Esophagus squamous epithelium (tissue), 5 donors: ENCODE measurements around the gene ZNF750. TPM values are rescaled to one million over a fixed set of nuclear protein-coding genes. Genes with fewer than 3 reads are reported as not detected.

Experiments
- DNase-seq: peaks from one replicate; lab custom pipeline; 2025; lab: John Stamatoyannopoulos, UW
- H3K27ac ChIP-seq, 4 donors: fragments of 200-600 bp; sonication (generic); one replicate each; pipeline ENCODE4 v1.5.1; 2016 to 2019; ENCODE audit warnings: mild to moderate bottlenecking in 1 of 4
- H3K27me3 ChIP-seq, 4 donors: fragments of 200-600 bp; sonication (generic); 1 replicate in 3 of 4; 2 replicates in 1 of 4; pipeline versions ENCODE4 v1.5.1 to v1.6.0; 2017 to 2021; ENCODE audit warnings: antibody characterized with exemption in 1 of 4
- H3K36me3 ChIP-seq, 3 donors: fragments of 200-600 bp; sonication (generic); one replicate each; pipeline ENCODE4 v1.5.1; 2016 to 2019
- H3K4me1 ChIP-seq, 3 donors: fragments of 200-600 bp; sonication (generic); one replicate each; pipeline ENCODE4 v1.5.1; 2017 to 2019
- H3K4me3 ChIP-seq, 4 donors: fragments of 200-600 bp; sonication (generic); 1 replicate in 3 of 4; 2 replicates in 1 of 4; pipeline ENCODE4 v1.5.1; 2016 to 2019; ENCODE audit warnings: mild to moderate bottlenecking in 2 of 4, moderate library complexity in 1 of 4
- H3K9me3 ChIP-seq, 3 donors: fragments of 200-600 bp; sonication (generic); one replicate each; pipeline ENCODE4 v1.5.1; 2016 to 2019
- POLR2A ChIP-seq, 4 donors: fragments of 450-650 bp; IDR thresholded peaks; one replicate each; pipeline ENCODE4 v1.6.1; 2017; ENCODE audit warnings: antibody characterized with exemption in 4 of 4, mild to moderate bottlenecking in 4 of 4, moderate library complexity in 3 of 4
- WGBS, 2 donors: methylation state at CpG; one replicate each; pipeline ENCODE4 v1.1.5; 2018; 5-methylcytosine and 5-hydroxymethylcytosine counted together
- intact Hi-C: fragments of 100-400 bp; cut with DNase I; formaldehyde crosslinking; loops from one replicate; pipeline ENCODE4 v1.15.0; 2022
- total RNA-seq, 4 donors: library from RNA; depleted of rRNA; stranded (reverse); fragments of >200 nt; gene quantifications; one replicate each; pipeline ENCODE4 v1.1.0, GENCODE V29; 2016
- TF ChIP-seq, protein P1 (sequence below), 6 experiments: fragments of 450-650 bp in 4 of 6; fragments of 200-600 bp in 2 of 6; sonication (generic) in 2 of 6; IDR thresholded peaks; one replicate each; pipeline ENCODE4 v1.5.1; 2016 to 2019; ENCODE audit warnings: antibody characterized with exemption in 6 of 6, mild to moderate bottlenecking in 4 of 6, moderate library complexity in 4 of 6
- donor health status: DM: yes; HTN: yes; CAD: no.

ZNF750 gene
- total RNA-seq, 4 donors from 2014 or later: 55.4 to 253 (median 96.8) TPM

DNA sequence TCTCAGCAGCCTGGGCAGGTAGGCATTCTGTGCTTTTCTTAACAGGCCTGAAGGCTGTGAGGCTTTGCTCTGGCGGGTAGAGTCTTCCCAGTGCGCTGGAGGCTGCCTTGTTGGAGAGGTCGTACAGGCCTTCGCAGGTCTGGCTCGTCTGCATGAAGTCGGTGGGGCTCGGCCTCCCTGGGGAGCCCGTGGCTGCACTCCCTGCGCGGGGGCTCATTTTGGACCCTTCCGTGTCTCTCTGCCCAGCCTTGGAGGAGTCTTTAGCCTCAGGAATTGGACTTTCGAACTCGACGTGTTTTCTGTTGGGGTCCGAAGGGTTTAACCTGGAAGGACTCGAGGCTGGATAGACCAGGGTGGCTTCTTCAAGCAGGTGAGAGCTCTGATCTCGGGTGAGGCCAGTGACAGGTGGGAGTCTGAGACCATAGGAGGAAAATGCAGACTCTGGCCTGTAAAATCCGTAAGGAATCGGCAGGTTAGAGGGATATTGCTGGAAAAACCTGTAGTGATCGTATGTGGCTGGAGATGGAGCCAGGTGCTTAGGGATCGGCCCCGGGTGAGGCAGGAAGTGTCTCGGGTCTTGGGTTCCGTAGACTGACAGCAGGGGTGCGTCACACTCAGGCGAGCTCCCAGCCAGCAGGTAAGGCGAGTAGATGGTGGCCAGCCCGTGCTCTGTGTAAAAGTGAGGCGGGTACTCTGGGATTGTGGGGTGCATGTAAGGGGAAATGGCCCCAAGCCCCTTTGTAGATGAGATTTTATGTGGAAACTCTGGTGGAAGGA lies 8.6 kb downstream of the ZNF750 start:
- H3K27ac ChIP-seq: peak overlapping the region in 3 of 4 donors; percentile 27 to 93 (median 89)
- H3K4me1 ChIP-seq: peaks cover under 1 to 50% (median 7%) of the 10 kb centered on the region in 3 donors
- DNase-seq: no peak
- H3K27me3 ChIP-seq: no peaks in the 10 kb centered on the region
- H3K4me3 ChIP-seq: no peak overlapping the region
- 91 to 95% methylated on average over 14 of the region's 29 CpGs for WGBS, 2 donors
- TF ChIP-seq, protein P1, sequence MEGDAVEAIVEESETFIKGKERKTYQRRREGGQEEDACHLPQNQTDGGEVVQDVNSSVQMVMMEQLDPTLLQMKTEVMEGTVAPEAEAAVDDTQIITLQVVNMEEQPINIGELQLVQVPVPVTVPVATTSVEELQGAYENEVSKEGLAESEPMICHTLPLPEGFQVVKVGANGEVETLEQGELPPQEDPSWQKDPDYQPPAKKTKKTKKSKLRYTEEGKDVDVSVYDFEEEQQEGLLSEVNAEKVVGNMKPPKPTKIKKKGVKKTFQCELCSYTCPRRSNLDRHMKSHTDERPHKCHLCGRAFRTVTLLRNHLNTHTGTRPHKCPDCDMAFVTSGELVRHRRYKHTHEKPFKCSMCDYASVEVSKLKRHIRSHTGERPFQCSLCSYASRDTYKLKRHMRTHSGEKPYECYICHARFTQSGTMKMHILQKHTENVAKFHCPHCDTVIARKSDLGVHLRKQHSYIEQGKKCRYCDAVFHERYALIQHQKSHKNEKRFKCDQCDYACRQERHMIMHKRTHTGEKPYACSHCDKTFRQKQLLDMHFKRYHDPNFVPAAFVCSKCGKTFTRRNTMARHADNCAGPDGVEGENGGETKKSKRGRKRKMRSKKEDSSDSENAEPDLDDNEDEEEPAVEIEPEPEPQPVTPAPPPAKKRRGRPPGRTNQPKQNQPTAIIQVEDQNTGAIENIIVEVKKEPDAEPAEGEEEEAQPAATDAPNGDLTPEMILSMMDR (IDR thresholded peaks at IDR 0.05): no peak
- TF ChIP-seq POLR2A (IDR thresholded peaks at IDR 0.05): no peak
- intact Hi-C loops: no loop called here
- H3K9me3 ChIP-seq: no peaks in the 10 kb centered on the region
- peaks cover 14 to 89% (median 24%) of the 10 kb centered on the region in 3 donors for H3K36me3 ChIP-seq

DNA sequence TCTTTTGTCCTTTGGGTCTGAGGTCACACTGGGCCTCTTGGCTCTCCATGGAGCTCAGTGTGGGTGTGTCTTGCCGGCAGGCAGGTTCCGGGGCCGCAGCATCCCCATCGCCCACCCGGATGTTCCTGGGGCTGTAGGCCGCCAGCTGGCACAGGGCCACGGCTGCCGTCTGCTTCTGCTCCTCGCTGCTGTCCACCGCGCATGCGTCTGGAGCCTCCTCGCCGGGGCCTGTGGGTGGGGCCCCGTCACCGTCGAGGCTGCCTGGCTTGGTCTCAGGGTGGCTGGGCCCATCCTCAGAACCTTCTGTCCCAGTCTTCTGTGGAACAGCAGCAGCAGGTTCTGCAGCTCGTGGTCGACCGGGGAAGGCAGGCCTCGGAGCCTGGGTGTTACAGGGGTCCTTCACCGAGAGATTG lies 9.6 kb downstream of the ZNF750 start:
- Histone ChIP-seq H3K36me3 (peaks cover 14 to 82% (median 24%) of the 10 kb centered on the region in 3 donors), H3K9me3 (no peaks in the 10 kb centered on the region), H3K4me3 (no peak overlapping the region), H3K27me3 (no peaks in the 10 kb centered on the region), H3K27ac (peak overlapping the region in 2 of 4 donors; percentile 26 to 93), H3K4me1 (peaks cover 0 to 41% (median 7%) of the 10 kb centered on the region in 3 donors)
- intact Hi-C loops: no loop called here
- WGBS, 2 donors: 75% methylated on average over 4 of the region's 22 CpGs; no CpG with 5 or more reads in 1 of the 2 donors
- DNase-seq: no peak
- TF ChIP-seq POLR2A (IDR thresholded peaks at IDR 0.05): no peak
- TF ChIP-seq, protein P1 (IDR thresholded peaks at IDR 0.05): no peak

DNA sequence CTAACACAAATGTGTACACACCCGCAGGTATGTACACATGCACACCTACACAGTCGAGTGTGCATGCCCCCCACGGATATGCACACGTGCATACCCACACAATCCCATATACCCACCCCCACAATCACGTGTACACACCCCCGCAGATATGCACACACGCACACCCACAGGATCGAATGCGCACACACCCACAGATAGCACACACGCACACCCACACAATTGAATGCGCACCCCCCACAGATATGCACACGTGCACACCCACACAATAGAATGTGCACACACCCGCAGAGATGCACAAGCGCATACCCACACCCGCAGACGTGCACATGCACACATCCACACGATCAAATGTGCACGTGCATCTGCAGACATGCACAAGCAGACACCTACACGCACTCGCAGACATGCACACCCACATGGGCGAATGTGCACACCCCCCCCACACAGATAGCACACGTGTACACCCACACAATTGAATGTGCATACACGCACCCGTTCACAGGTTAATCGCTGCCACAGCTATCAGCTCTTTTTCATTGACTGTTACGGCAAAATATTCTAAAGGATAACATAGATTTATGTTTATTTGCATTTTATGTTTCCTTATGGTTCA lies 10.8 kb downstream of the ZNF750 start:
- no peaks in the 10 kb centered on the region for H3K27me3 ChIP-seq
- 96% methylated on average over 12 to 25 of the region's 26 CpGs for WGBS, 2 donors
- intact Hi-C loops: no loop called here
- H3K27ac ChIP-seq: no peak overlapping the region
- DNase-seq: no peak
- peaks cover 14 to 74% (median 24%) of the 10 kb centered on the region in 3 donors for H3K36me3 ChIP-seq
- peaks cover 0 to 31% (median 7%) of the 10 kb centered on the region in 3 donors for H3K4me1 ChIP-seq
- H3K4me3 ChIP-seq: no peak overlapping the region
- no peaks in the 10 kb centered on the region for H3K9me3 ChIP-seq
- no peak for TF ChIP-seq POLR2A (IDR thresholded peaks at IDR 0.05)
- TF ChIP-seq, protein P1 (IDR thresholded peaks at IDR 0.05): no peak

DNA sequence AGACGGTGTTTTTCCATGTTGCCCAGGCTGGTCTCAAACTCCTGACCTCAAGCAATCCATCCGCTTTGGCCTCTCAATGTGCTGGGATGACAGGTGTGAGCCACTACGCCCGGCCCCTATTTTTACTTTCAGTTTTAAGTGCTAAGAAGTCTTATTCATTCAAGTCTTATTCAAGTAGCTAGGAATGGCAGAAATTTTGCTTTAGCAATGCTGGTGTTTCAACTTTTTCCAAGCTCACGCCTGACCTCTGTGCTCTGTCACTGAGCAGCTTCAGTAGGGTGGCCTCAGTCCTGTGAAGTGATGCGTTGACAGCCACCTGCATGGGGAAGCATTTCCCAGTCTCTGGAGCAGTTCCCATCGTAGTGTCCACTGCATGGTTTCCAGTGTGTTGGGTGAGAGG lies 12.9 kb downstream of the ZNF750 start:
- intact Hi-C loops: no loop called here
- no peaks in the 10 kb centered on the region for H3K9me3 ChIP-seq
- H3K27me3 ChIP-seq: no peaks in the 10 kb centered on the region
- H3K36me3 ChIP-seq: peaks cover 14 to 60% (median 17%) of the 10 kb centered on the region in 3 donors
- peak overlapping the region in 1 of 4 donors; percentile 0 for H3K27ac ChIP-seq
- no peak for TF ChIP-seq POLR2A (IDR thresholded peaks at IDR 0.05)
- 95 to 96% methylated on average over 7 of the region's 7 CpGs for WGBS, 2 donors
- DNase-seq: no peak
- peaks cover 0 to 38% (median 7%) of the 10 kb centered on the region in 3 donors for H3K4me1 ChIP-seq
- H3K4me3 ChIP-seq: no peak overlapping the region

DNA sequence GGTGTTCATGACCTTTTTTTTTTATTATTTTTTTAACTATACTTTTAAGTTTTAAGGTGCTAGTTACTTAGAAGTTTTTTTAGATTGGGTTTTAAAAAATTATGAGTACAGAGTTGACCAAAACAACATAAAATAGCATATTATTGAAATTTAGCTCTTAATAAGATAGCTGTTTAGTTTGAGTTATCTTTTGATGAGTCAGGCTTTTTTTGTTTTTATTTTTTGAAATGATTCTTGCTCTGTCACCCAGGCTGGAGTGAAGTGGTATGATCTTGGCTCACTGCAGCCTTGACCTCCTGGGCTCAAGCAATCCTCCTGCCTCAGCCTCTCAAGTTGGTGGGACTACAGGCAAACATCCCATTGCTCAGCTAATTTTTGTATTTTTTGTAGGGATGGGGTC lies 13.6 kb downstream of the ZNF750 start:
- H3K36me3 ChIP-seq: peaks cover 11 to 58% (median 17%) of the 10 kb centered on the region in 3 donors
- DNase-seq: no peak
- intact Hi-C loops: no loop called here
- H3K27me3 ChIP-seq: no peaks in the 10 kb centered on the region
- peaks cover 0 to 32% (median 7%) of the 10 kb centered on the region in 3 donors for H3K4me1 ChIP-seq
- peak overlapping the region in 1 of 4 donors; percentile 0 for H3K27ac ChIP-seq
- H3K4me3 ChIP-seq: no peak overlapping the region
- H3K9me3 ChIP-seq: no peaks in the 10 kb centered on the region
- TF ChIP-seq POLR2A (IDR thresholded peaks at IDR 0.05): no peak
- TF ChIP-seq, protein P1 (IDR thresholded peaks at IDR 0.05): no peak
